BE2C (cell line): ENCODE results near the gene PACRG.

Experiments used
- DNase-seq: peaks from one replicate; pipeline ENCODE4 v3.0.0-alpha.2; 2020
- H3K27me3 ChIP-seq: fragments of 250-450 bp; sonication (Bioruptor Pico); 2 replicates; pipeline ENCODE4 v1.5.1; 2020; ENCODE audit warnings: mild to moderate bottlenecking
- H3K36me3 ChIP-seq: fragments of 250-450 bp; sonication (Bioruptor Pico); 2 replicates; pipeline ENCODE4 v1.5.1; 2020; ENCODE audit warnings: mild to moderate bottlenecking
- H3K4me1 ChIP-seq: fragments of 250-450 bp; sonication (Bioruptor Pico); 2 replicates; pipeline ENCODE4 v1.5.1; 2020
- H3K4me3 ChIP-seq: 2 replicates; pipeline ENCODE4 v1.5.1; 2011; ENCODE audit warnings: low read depth, low read length
- H3K9me3 ChIP-seq: fragments of 250-450 bp; sonication (Bioruptor Pico); 2 replicates; pipeline ENCODE4 v1.5.1; 2020
- TF ChIP-seq, protein P1 (sequence below): IDR thresholded peaks from 2 replicates; pipeline ENCODE4 v1.5.1; 2012; ENCODE audit warnings: mild to moderate bottlenecking, low read depth, low read length

Gene PACRG

DNA sequence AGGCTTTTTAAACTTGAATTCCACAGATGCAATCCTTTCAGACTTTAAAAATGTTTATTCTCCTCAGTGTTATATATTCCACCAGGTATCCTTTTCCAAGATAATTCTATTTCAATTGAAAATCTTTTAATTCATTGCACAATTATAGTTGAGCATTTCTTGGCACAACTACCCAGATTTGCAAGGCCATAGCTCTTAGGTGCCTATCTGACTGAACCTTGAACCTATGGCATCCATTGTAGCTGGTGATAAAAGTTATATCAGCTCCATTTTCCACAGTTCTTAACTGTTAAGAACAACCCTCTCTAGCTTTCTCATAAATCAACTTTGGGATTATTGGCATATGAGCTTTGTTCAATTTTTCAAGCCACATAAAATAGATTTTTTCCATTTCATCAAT lies 42.4 kb downstream of the PACRG start:
- TF ChIP-seq, protein P1, sequence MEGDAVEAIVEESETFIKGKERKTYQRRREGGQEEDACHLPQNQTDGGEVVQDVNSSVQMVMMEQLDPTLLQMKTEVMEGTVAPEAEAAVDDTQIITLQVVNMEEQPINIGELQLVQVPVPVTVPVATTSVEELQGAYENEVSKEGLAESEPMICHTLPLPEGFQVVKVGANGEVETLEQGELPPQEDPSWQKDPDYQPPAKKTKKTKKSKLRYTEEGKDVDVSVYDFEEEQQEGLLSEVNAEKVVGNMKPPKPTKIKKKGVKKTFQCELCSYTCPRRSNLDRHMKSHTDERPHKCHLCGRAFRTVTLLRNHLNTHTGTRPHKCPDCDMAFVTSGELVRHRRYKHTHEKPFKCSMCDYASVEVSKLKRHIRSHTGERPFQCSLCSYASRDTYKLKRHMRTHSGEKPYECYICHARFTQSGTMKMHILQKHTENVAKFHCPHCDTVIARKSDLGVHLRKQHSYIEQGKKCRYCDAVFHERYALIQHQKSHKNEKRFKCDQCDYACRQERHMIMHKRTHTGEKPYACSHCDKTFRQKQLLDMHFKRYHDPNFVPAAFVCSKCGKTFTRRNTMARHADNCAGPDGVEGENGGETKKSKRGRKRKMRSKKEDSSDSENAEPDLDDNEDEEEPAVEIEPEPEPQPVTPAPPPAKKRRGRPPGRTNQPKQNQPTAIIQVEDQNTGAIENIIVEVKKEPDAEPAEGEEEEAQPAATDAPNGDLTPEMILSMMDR, result no peak
- H3K9me3 ChIP-seq, result no peaks in the 10 kb centered on the region
- H3K4me1 ChIP-seq, result peaks cover 12% of the 10 kb centered on the region
- DNase-seq, result no peak
- H3K36me3 ChIP-seq, result no peaks in the 10 kb centered on the region
- H3K4me3 ChIP-seq, result no peak overlapping the region
- no peaks in the 10 kb centered on the region for H3K27me3 ChIP-seq

DNA sequence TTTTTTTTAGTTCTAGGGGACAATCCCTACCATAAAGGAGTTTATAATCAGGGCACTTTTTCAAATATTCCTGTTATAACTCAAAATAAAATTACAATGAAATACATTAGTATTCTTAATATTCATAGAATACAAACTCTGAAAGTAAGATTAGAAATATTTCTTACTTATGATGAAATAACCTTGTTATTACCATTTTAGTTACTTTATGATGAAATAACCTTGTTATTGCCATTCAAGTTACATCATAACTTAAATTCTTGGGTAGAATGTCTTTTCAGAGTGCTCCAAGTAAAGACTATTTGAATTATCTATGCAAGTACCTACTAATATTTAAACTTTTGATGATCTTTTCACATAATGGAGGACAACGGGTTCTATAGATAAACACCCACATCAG lies 43.2 kb downstream of the PACRG start:
- TF ChIP-seq, protein P1, result no peak
- no peak overlapping the region for H3K4me3 ChIP-seq
- no peak for DNase-seq
- H3K27me3 ChIP-seq, result no peaks in the 10 kb centered on the region
- peaks cover 12% of the 10 kb centered on the region for H3K4me1 ChIP-seq
- H3K36me3 ChIP-seq, result no peaks in the 10 kb centered on the region
- no peaks in the 10 kb centered on the region for H3K9me3 ChIP-seq

DNA sequence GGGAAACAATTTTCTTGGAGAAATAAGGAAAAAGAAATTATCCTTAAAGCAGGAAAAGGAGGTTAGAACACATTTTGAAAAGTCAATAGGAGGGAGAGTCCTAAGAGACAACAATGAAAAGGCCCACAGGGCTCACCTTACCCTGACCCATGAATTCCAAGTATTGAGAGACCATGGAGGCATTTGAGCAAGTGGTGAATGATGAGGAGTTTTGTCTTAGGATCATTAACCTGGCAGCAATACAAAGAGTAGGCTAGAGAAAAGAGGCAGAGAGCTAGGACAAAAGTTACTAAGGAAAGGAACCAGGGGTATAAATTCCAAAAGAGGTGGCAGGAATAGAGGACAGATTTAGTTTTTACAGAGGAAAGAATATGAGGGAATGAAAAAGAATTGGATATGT lies 44.7 kb downstream of the PACRG start:
- H3K9me3 ChIP-seq, result no peaks in the 10 kb centered on the region
- H3K4me1 ChIP-seq, result peaks cover 12% of the 10 kb centered on the region
- no peak overlapping the region for H3K4me3 ChIP-seq
- H3K27me3 ChIP-seq, result no peaks in the 10 kb centered on the region
- TF ChIP-seq, protein P1, result no peak
- no peak for DNase-seq
- H3K36me3 ChIP-seq, result no peaks in the 10 kb centered on the region

DNA sequence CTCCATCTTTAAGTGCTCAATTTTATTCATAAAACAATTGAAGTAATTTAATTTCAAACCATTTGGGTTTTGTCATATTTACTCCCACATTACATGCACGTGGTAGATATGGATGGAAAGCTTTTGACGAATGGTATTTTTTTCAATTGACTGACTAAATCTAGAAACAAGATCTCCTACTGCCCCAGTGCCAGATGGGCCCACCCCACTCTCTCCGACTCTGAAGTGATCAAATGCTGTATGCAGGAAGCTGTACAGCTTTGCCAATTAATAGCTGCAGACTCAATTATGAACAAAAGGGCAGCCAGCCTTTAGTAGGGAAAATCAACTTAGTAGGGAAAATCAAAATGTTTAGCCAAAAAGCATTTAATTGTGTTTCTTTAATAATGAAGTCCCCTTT lies 46.2 kb downstream of the PACRG start:
- H3K4me3 ChIP-seq, result no peak overlapping the region

GRCh38 chr6:162777091-162777490 lies 49.3 kb downstream of the PACRG start:
- Histone ChIP-seq H3K9me3 (no peaks in the 10 kb centered on the region), H3K36me3 (no peaks in the 10 kb centered on the region), H3K4me3 (no peak overlapping the region), H3K27me3 (no peaks in the 10 kb centered on the region), H3K4me1 (peaks cover 12% of the 10 kb centered on the region)
- TF ChIP-seq, protein P1, result no peak
- no peak for DNase-seq

More for the DNA sequence above, 46.2 kb downstream of the PACRG start:
- H3K27me3 ChIP-seq, result no peaks in the 10 kb centered on the region
- H3K9me3 ChIP-seq, result no peaks in the 10 kb centered on the region
- H3K4me1 ChIP-seq, result peaks cover 12% of the 10 kb centered on the region
- no peaks in the 10 kb centered on the region for H3K36me3 ChIP-seq
- peak; percentile 55 for DNase-seq
- TF ChIP-seq, protein P1, result no peak

DNA sequence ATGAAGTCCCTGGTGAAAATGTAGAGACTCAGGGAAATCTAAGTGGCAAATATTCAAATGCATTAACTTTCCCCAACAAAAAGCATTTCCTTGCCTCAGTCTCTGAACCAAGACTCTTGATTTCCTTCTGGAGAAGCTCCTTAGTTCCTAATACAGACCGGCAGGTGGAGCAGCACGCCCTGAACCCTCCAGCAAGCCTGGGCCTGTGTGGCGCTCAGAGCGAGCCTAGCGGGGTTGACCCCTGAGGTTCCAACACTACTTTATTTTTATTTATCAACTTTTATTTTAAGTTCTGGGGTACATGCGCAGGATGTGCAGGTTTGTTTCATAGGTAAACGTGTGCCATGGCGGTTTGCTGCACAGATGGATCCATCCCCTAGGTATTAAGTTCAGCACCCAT lies 50.8 kb downstream of the PACRG start:
- no peak for DNase-seq
- H3K36me3 ChIP-seq, result no peaks in the 10 kb centered on the region
- peaks cover 12% of the 10 kb centered on the region for H3K4me1 ChIP-seq
- TF ChIP-seq, protein P1, result no peak
- H3K9me3 ChIP-seq, result no peaks in the 10 kb centered on the region
- H3K4me3 ChIP-seq, result no peak overlapping the region
- no peaks in the 10 kb centered on the region for H3K27me3 ChIP-seq
